ENCODE results near the gene SEMA3E.

DNA sequence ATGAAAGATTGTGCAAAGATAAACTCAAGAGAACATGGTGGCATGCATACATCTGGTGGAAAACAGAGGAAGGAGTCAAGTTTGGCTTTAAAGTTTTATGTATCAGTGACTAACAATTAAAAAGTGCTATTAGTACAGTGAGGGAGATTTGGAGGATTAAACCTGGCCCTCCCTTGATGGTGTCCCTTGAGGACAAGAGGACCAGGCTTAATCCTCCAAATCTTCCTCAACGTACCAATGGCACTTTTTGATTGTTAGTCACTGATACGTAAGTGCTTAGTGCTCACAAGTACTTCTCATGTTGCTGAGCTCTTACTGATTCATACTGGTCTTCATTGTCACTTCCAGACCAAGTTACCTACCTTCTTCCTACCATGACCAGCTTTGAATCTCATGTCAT lies 47.2 kb upstream of the SEMA3E start:
- TF ChIP-seq POLR2AphosphoS5 (IDR thresholded peaks at IDR 0.05; ENCODE audit: borderline replicate concordance, low read depth, low read length) (no peak), EZH2 (IDR thresholded peaks at IDR 0.05) (no peak), FOXP2 (optimal IDR thresholded peaks at IDR 0.05; ENCODE audit: control extremely low read depth, extremely low read length, insufficient read depth) (no peak)
